ENCODE measurements around the gene P3H2.

P3H2 gene

GRCh38 chr3:190105876-190106275 lies 14.8 kb downstream of the P3H2 start:
- TF ChIP-seq CTCF (IDR thresholded peaks at IDR 0.05), result no peak

GRCh38 chr3:190101320-190102011 lies 19.2 kb downstream of the P3H2 start:
- no peak for TF ChIP-seq CTCF (IDR thresholded peaks at IDR 0.05)

- no peak for TF ChIP-seq CTCF (IDR thresholded peaks at IDR 0.05)
Observed at GRCh38 chr3:190099099-190099498, 21.6 kb downstream of the P3H2 start.

- TF ChIP-seq CTCF (IDR thresholded peaks at IDR 0.05), result no peak
Observed at GRCh38 chr3:190097617-190098016, 23.1 kb downstream of the P3H2 start.

- no peak for TF ChIP-seq CTCF (IDR thresholded peaks at IDR 0.05)
Observed at GRCh38 chr3:190097025-190097424, 23.7 kb downstream of the P3H2 start.

- no peak for TF ChIP-seq CTCF (IDR thresholded peaks at IDR 0.05)
Observed at GRCh38 chr3:190096345-190096744, 24.4 kb downstream of the P3H2 start.

- TF ChIP-seq CTCF (IDR thresholded peaks at IDR 0.05), result no peak
Observed at GRCh38 chr3:190094160-190094718, 26.5 kb downstream of the P3H2 start.

All from LNCAP (cell line).